K562 (cell line): Measurements from ENCODE around the gene CCDC87. TPM values are rescaled to one million over a fixed set of nuclear protein-coding genes. Genes with fewer than 3 reads are reported as not detected.

ENCODE experiments used
- ATF3 ChIP-seq, 2 experiments: fragments of 450-650 bp in 1 of 2; sonication (generic) in 1 of 2; formaldehyde crosslinking in 1 of 2; IDR thresholded peaks in 1 of 2; conservative IDR thresholded peaks in 1 of 2; 2 replicates each; pipeline versions ENCODE4 v1.6.1 to v1.8.1; 2016 to 2023; ENCODE audit warnings: mild to moderate bottlenecking in 2 of 2, moderate library complexity in 2 of 2, inconsistent platforms in 1 of 2, missing genetic modification reagents in 1 of 2
- E2F3 ChIP-seq: fragments of 250-450 bp; sonication (Bioruptor Pico); IDR thresholded peaks from 2 replicates; pipeline ENCODE4 v1.4.0; 2020; ENCODE audit warnings: mild to moderate bottlenecking
- FIP1L1 ChIP-seq: fragments of 200-400 bp; formaldehyde crosslinking; IDR thresholded peaks from 2 replicates; pipeline ENCODE4 v1.6.1; 2018; ENCODE audit warnings: mild to moderate bottlenecking, low read depth, low read length; ENCODE audit not compliant: poor library complexity, severe bottlenecking
- LEF1 ChIP-seq: fragments of 450-650 bp; IDR thresholded peaks from 2 replicates; pipeline ENCODE4 v1.6.1; 2016; ENCODE audit warnings: mild to moderate bottlenecking
- NCOA1 ChIP-seq: fragments of 450-650 bp; IDR thresholded peaks from 2 replicates; pipeline ENCODE4 v1.6.1; 2016; ENCODE audit warnings: low read depth
- RBBP5 ChIP-seq: fragments of 200-600 bp; sonication (generic); IDR thresholded peaks from 2 replicates; pipeline ENCODE4 v1.6.1; 2012; ENCODE audit warnings: borderline replicate concordance, mild to moderate bottlenecking, low read length, control low read depth, inconsistent platforms; ENCODE audit not compliant: insufficient read depth, poor library complexity, severe bottlenecking
- RBM34 ChIP-seq: fragments of 200-400 bp; formaldehyde crosslinking; IDR thresholded peaks from 2 replicates; pipeline ENCODE4 v1.6.1; 2018; ENCODE audit warnings: low read length, borderline replicate concordance; ENCODE audit not compliant: insufficient read depth
- RERE ChIP-seq: sonication (generic); formaldehyde crosslinking; IDR thresholded peaks from 2 replicates; pipeline ENCODE4 v1.8.0; 2023; ENCODE audit warnings: missing genetic modification reagents, mild to moderate bottlenecking, borderline replicate concordance
- RFX5 ChIP-seq: IDR thresholded peaks from 2 replicates; pipeline ENCODE4 v1.6.1; 2011; ENCODE audit warnings: low read depth, mild to moderate bottlenecking, improper control_type of control experiment, low read length
- RNF219 ChIP-seq: fragments of 250-450 bp; sonication (Bioruptor Pico); IDR thresholded peaks from 2 replicates; pipeline ENCODE4 v1.5.0; 2022; ENCODE audit warnings: mild to moderate bottlenecking
- SIRT6 ChIP-seq: IDR thresholded peaks from one replicate; pipeline ENCODE4 v1.6.1; 2012; ENCODE audit warnings: low read depth, mild to moderate bottlenecking, control low read depth, inconsistent platforms, low read length, moderate library complexity
- SMAD4 ChIP-seq: fragments of 250-450 bp; sonication (Bioruptor Pico); conservative IDR thresholded peaks from 2 replicates; pipeline ENCODE4 v1.8.0; 2021; ENCODE audit warnings: inconsistent platforms, mild to moderate bottlenecking, moderate library complexity
- ZNF121 ChIP-seq: sonication (generic); formaldehyde crosslinking; conservative IDR thresholded peaks from 2 replicates; pipeline ENCODE4 v1.8.0; 2022; ENCODE audit warnings: missing genetic modification reagents
- ZNF24 ChIP-seq: fragments of 450-650 bp; IDR thresholded peaks from 2 replicates; pipeline ENCODE4 v1.6.1; 2016
- polyA plus RNA-seq, 8 experiments: library from polyadenylated mRNA; depleted of rRNA in 4 of 8; stranded (reverse) in 5 of 8; unstranded in 3 of 8; fragments of >200 nt; fragmentation: Nextera tagmentation in 2 of 8; fragmentation: Illumina TruSeq in 1 of 8; extraction: Ambion mirVana in 2 of 8; extraction: Trizol in 1 of 8; gene quantifications; 2 replicates each; pipeline versions ENCODE4 v1.2.1 to v1.2.3, GENCODE V29; 2011 to 2014; ENCODE audit warnings: inconsistent platforms in 1 of 8, missing spikeins in 1 of 8
- total RNA-seq, 7 experiments: library from RNA; depleted of rRNA in 6 of 7; stranded (reverse); fragments of >200 nt in 6 of 7; fragmentation: Illumina TruSeq in 2 of 7; extraction: Trizol in 2 of 7; gene quantifications; 2 replicates each; pipeline versions ENCODE4 v1.2.1 to v1.2.3, GENCODE V29; 2011 to 2021; ENCODE audit warnings: low replicate concordance in 1 of 7
- TF ChIP-seq, protein P1 (sequence below), 3 experiments: IDR thresholded peaks in 2 of 3; conservative IDR thresholded peaks in 1 of 3; 2 replicates each; pipeline ENCODE4 v1.5.1; 2011 to 2012; ENCODE audit warnings: low read length in 3 of 3, mild to moderate bottlenecking in 3 of 3, control low read depth in 2 of 3, improper control_type of control experiment in 1 of 3, inconsistent platforms in 1 of 3, low read depth in 1 of 3, mixed read lengths in 1 of 3, moderate library complexity in 1 of 3; ENCODE audit not compliant: insufficient read depth in 2 of 3

Gene CCDC87
- total and polyA plus RNA-seq, 9 of the 15 experiments (the other 6 are each of a cell fraction or from before 2014, with no cell fraction given), result 0.03 to 0.44 (median 0.15) TPM; not detected in 1

GRCh38 chr11:66592457-66593302 lies at the start of gene CCDC87, which contains the start of gene CCS (continued):
- no peak for TF ChIP-seq RBM34
- no peak for TF ChIP-seq LEF1
- no peak; the same call in 1 of the 2 replicates for TF ChIP-seq ZNF24
- no peak for TF ChIP-seq SIRT6
- no peak for TF ChIP-seq RFX5
- TF ChIP-seq, protein P1, sequence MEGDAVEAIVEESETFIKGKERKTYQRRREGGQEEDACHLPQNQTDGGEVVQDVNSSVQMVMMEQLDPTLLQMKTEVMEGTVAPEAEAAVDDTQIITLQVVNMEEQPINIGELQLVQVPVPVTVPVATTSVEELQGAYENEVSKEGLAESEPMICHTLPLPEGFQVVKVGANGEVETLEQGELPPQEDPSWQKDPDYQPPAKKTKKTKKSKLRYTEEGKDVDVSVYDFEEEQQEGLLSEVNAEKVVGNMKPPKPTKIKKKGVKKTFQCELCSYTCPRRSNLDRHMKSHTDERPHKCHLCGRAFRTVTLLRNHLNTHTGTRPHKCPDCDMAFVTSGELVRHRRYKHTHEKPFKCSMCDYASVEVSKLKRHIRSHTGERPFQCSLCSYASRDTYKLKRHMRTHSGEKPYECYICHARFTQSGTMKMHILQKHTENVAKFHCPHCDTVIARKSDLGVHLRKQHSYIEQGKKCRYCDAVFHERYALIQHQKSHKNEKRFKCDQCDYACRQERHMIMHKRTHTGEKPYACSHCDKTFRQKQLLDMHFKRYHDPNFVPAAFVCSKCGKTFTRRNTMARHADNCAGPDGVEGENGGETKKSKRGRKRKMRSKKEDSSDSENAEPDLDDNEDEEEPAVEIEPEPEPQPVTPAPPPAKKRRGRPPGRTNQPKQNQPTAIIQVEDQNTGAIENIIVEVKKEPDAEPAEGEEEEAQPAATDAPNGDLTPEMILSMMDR (IDR thresholded peaks at IDR 0.05 in 2 of 3, conservative IDR thresholded peaks at IDR 0.05 in 1 of 3; ENCODE audit: insufficient read depth in 2 of 3, low read depth in 1 of 3, low read length in 3 of 3), result peak; percentile 96 to 99 (median 99)
- peak; percentile 49 for TF ChIP-seq SMAD4 (CRISPR knock-in tag)
- TF ChIP-seq E2F3 (CRISPR knock-in tag), result no peak
- no peak for TF ChIP-seq RERE
- TF ChIP-seq RNF219 (CRISPR knock-in tag), result no peak
- TF ChIP-seq ATF3 (IDR thresholded peaks at IDR 0.05), result no peak
- TF ChIP-seq ATF3 (CRISPR knock-in tag; conservative IDR thresholded peaks at IDR 0.05), result no peak
- TF ChIP-seq NCOA1, result no peak
- peak; percentile 69 for TF ChIP-seq FIP1L1
- TF ChIP-seq ZNF121 (CRISPR knock-in tag), result no peak
- peak; percentile 42 for TF ChIP-seq RBBP5
